Tibial nerve (tissue), 4 donors: Measurements from ENCODE around the gene PIK3AP1. TPM values are rescaled to one million over a fixed set of nuclear protein-coding genes. Genes with fewer than 3 reads are reported as not detected.
"Not testable (repeated sequence)": the region's sequence is repeated elsewhere in the genome, so short reads cannot be mapped to it uniquely, and the experiment has no call there.

Experiments
- DNase-seq, 2 donors: peaks; one replicate each; pipeline ENCODE4 v3.0.0-alpha.2; 2019; ENCODE audit warnings: low spot score in 2 of 2
- H3K27ac ChIP-seq, 4 donors: fragments of 200-600 bp; sonication (generic) in 3 of 4; one replicate each; pipeline ENCODE4 v1.5.1; 2017 to 2019; ENCODE audit warnings: mild to moderate bottlenecking in 1 of 4
- H3K27me3 ChIP-seq, 2 donors: fragments of 200-600 bp; sonication (generic) in 1 of 2; one replicate each; pipeline versions ENCODE4 v1.5.1 to v1.6.0; 2017 to 2019
- H3K36me3 ChIP-seq, 3 donors: fragments of 200-600 bp; sonication (generic); one replicate each; pipeline ENCODE4 v1.5.1; 2018 to 2019
- H3K4me1 ChIP-seq, 4 donors: fragments of 200-600 bp; sonication (generic) in 3 of 4; one replicate each; pipeline ENCODE4 v1.5.1; 2017 to 2019
- H3K4me3 ChIP-seq, 4 donors: fragments of 200-600 bp; sonication (generic) in 3 of 4; one replicate each; pipeline ENCODE4 v1.5.1; 2017 to 2019; ENCODE audit warnings: mild to moderate bottlenecking in 1 of 4, moderate library complexity in 1 of 4
- H3K9me3 ChIP-seq, 4 donors: fragments of 200-600 bp; sonication (generic) in 3 of 4; one replicate each; pipeline ENCODE4 v1.5.1; 2017 to 2019
- EP300 ChIP-seq, 2 donors: sonication (generic); formaldehyde crosslinking; IDR thresholded peaks; one replicate each; pipeline ENCODE4 v1.6.1; 2017; ENCODE audit warnings: antibody characterized with exemption in 2 of 2, mild to moderate bottlenecking in 1 of 2
- POLR2A ChIP-seq, 2 donors: fragments of 450-650 bp; IDR thresholded peaks; one replicate each; pipeline ENCODE4 v1.6.1; 2017; ENCODE audit warnings: antibody characterized with exemption in 2 of 2, mild to moderate bottlenecking in 2 of 2, moderate library complexity in 2 of 2
- WGBS, 2 donors: methylation state at CpG; one replicate each; pipeline ENCODE4 v1.1.5; 2018; 5-methylcytosine and 5-hydroxymethylcytosine counted together
- total RNA-seq, 4 donors: library from RNA; depleted of rRNA; stranded (reverse); fragments of >200 nt; gene quantifications; one replicate each; pipeline ENCODE4 v1.1.0, GENCODE V29; 2016
- TF ChIP-seq, protein P1 (sequence below), 5 experiments: fragments of 200-600 bp in 3 of 5; fragments of 450-650 bp in 2 of 5; sonication (generic) in 3 of 5; IDR thresholded peaks; one replicate each; pipeline ENCODE4 v1.5.1; 2016 to 2019; ENCODE audit warnings: antibody characterized with exemption in 5 of 5, mild to moderate bottlenecking in 3 of 5, moderate library complexity in 2 of 5

PIK3AP1 gene
- total RNA-seq, 4 donors from 2014 or later: 7.1 to 21.3 (median 14.2) TPM

DNA sequence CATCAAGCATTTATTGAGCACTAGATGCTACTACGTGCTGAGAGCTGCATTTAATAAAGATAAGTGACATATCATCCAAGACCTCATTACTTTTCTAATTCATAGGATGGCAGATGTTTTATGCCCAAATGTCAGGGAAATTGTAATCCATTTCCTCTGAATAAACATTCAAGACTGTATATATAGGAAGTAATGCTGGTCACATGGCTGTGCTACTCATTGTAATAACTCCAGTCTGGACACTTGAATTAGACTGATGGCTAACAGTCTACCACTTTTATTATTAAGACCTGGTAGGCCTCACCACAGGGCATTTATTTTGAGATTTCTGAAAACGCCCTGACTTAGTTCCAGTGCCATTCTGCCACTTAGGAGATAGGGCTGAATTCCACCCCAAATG, 36.6 kb downstream of the PIK3AP1 start:
- TF ChIP-seq EP300 (IDR thresholded peaks at IDR 0.05): no peak
- no peaks in the 10 kb centered on the region for H3K9me3 ChIP-seq
- no peak overlapping the region for H3K4me3 ChIP-seq
- DNase-seq: no peak
- H3K4me1 ChIP-seq: no peaks in the 10 kb centered on the region
- WGBS, 2 donors: 72 to 78% methylated on average over 2 of the region's 2 CpGs
- no peak overlapping the region for H3K27ac ChIP-seq
- H3K36me3 ChIP-seq: no peaks in the 10 kb centered on the region
- H3K27me3 ChIP-seq: no peaks in the 10 kb centered on the region

DNA sequence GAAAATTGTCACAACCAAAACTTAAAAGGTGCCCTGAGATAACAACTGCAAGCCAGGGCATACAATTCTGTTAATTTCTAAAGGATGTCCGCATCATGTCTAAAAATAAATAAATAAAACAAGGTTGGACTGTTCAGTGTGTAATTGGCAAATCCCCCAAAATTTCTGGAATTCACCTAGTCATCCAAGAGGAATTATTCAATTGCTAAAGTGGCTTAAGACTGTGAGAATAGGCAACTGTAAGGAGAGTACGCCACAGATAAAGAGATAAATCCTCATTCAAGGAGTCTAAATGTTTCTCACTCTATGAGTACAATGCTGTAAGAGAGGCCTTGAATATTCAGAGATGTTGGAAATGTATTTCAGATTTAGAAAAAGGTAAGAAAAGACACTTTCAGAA, 37.2 kb downstream of the PIK3AP1 start:
- Histone ChIP-seq H3K4me1 (no peaks in the 10 kb centered on the region), H3K4me3 (no peak overlapping the region), H3K9me3 (no peaks in the 10 kb centered on the region), H3K27me3 (no peaks in the 10 kb centered on the region), H3K27ac (no peak overlapping the region), H3K36me3 (no peaks in the 10 kb centered on the region)
- TF ChIP-seq, protein P1, sequence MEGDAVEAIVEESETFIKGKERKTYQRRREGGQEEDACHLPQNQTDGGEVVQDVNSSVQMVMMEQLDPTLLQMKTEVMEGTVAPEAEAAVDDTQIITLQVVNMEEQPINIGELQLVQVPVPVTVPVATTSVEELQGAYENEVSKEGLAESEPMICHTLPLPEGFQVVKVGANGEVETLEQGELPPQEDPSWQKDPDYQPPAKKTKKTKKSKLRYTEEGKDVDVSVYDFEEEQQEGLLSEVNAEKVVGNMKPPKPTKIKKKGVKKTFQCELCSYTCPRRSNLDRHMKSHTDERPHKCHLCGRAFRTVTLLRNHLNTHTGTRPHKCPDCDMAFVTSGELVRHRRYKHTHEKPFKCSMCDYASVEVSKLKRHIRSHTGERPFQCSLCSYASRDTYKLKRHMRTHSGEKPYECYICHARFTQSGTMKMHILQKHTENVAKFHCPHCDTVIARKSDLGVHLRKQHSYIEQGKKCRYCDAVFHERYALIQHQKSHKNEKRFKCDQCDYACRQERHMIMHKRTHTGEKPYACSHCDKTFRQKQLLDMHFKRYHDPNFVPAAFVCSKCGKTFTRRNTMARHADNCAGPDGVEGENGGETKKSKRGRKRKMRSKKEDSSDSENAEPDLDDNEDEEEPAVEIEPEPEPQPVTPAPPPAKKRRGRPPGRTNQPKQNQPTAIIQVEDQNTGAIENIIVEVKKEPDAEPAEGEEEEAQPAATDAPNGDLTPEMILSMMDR (IDR thresholded peaks at IDR 0.05): no peak
- no peak for TF ChIP-seq POLR2A (IDR thresholded peaks at IDR 0.05)
- TF ChIP-seq EP300 (IDR thresholded peaks at IDR 0.05): no peak
- WGBS, 2 donors: 78 to 90% methylated on average over 2 of the region's 2 CpGs
- no peak for DNase-seq

DNA sequence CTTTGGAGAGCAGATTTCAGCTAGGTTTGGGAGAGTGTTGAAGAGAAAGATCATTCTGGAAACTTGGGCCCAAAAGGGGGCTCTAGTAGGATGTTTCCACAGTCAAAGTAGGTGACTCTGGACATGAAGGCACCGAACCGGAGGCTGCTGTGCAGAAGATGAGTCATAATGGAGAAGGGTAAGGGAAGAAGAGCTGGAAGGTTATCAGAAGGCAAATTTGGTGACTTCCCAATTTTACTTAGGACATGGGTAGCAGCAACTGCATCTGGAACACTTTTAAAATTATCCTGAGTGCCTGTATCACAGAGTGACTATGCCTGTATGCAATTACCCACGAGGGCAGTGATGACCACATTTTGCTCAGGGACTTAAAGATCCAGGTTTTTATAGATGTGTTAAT, 38.8 kb downstream of the PIK3AP1 start:
- H3K4me3 ChIP-seq: no peak overlapping the region
- no peaks in the 10 kb centered on the region for H3K9me3 ChIP-seq
- TF ChIP-seq POLR2A (IDR thresholded peaks at IDR 0.05) (no peak), EP300 (IDR thresholded peaks at IDR 0.05) (no peak)
- TF ChIP-seq, protein P1 (IDR thresholded peaks at IDR 0.05): no peak
- no peaks in the 10 kb centered on the region for H3K36me3 ChIP-seq
- no peaks in the 10 kb centered on the region for H3K4me1 ChIP-seq
- H3K27me3 ChIP-seq: no peaks in the 10 kb centered on the region
- 75 to 76% methylated on average over 3 of the region's 3 CpGs for WGBS, 2 donors
- DNase-seq: no peak
- H3K27ac ChIP-seq: no peak overlapping the region

DNA sequence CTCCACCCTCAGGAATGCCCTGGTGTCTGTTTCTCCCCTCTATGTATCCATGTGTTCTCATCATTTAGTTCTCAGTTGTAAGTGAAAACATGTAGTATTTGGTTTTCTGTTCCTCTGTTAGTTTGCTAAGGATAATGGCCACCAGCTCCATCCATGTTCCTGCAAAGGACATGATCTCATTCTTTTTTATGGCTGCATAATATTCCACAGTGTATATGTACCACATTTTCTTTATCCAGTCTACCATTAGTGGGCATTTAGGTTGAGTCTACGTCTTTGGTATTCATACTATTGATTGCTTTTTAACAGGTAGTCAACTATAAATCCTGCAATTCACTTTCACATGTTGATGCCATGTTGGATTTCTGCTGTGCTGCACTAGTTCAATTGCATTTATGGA, 39.9 kb downstream of the PIK3AP1 start:
- H3K9me3 ChIP-seq, H3K27me3 ChIP-seq, DNase-seq, H3K36me3 ChIP-seq, H3K4me3 ChIP-seq, H3K27ac ChIP-seq, H3K4me1 ChIP-seq: not testable (repeated sequence)
- WGBS, 2 donors: 73 to 87% methylated on average over 1 of the region's 1 CpG

DNA sequence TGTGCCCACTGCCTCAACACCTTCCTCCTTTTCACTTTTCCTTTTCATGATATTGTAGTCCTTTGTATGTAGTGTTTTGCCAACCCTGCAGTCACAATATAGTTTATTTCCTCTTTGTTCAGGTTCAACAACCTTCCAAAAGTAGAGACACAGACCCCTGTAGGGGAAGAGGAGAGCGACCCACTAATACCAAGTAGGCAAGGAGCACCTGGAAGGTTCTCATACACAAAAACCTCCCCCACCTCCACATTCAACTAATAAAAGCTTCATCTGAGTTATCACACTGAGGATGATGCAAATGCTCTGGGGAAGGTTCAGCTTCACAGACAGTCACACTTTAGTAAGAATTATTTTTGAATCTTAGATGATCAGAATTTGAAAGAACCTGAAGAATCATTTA, 41.6 kb downstream of the PIK3AP1 start:
- no peak for DNase-seq
- Histone ChIP-seq H3K9me3 (no peaks in the 10 kb centered on the region), H3K4me3 (no peak overlapping the region), H3K36me3 (no peaks in the 10 kb centered on the region), H3K4me1 (peaks cover 0 to 12% (median 6%) of the 10 kb centered on the region in 4 donors), H3K27ac (no peak overlapping the region), H3K27me3 (no peaks in the 10 kb centered on the region)
- TF ChIP-seq, protein P1 (IDR thresholded peaks at IDR 0.05): no peak
- TF ChIP-seq EP300 (IDR thresholded peaks at IDR 0.05) (no peak), POLR2A (IDR thresholded peaks at IDR 0.05) (no peak)
- WGBS, 2 donors: 94 to 100% methylated on average over 1 of the region's 1 CpG

DNA sequence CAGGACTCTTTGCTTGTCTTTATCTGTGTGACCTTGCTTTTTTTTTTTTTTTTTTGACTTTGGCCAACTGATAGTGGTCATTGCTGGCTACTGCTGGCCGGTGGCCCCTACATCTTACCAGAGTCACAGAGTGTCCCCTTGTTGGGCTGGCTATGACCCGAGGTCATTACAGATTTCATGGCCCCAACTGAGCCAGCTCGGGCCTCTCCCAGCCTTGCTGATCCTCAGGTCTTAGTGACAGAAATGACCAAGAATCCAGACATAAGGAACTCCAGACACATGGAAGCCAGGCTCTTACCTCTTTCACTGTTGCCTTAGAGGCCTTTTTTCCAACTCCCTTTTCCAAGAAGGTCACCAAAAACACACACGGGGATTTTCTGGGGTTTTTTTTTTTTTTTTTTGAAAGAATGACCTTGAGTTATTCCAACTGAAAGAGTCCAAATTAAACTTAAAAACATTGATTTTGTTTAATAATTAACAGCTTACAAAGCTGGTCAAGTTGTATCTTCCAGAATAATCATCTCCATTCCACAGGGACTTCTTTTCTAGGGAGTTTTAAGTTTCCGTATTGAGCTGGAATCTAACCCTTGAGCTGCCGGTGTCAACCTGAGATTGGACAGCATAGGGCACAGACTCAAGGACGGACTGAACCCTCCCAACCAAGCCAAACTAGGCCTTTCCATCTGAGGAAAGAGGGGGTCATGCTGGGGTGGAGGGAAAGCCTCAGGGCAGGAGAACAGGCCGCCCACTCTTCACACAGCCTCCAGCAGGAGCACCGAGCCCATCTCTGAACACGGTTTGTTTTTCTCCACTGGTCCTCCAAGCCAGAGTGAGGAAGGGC, 43.8 kb downstream of the PIK3AP1 start:
- peaks cover 0 to 23% (median 11%) of the 10 kb centered on the region in 4 donors for H3K4me1 ChIP-seq
- DNase-seq: no peak
- no peak overlapping the region for H3K27ac ChIP-seq
- 71 to 75% methylated on average over 10 of the region's 10 CpGs for WGBS, 2 donors
- no peaks in the 10 kb centered on the region for H3K9me3 ChIP-seq
- no peaks in the 10 kb centered on the region for H3K36me3 ChIP-seq
- no peaks in the 10 kb centered on the region for H3K27me3 ChIP-seq
- H3K4me3 ChIP-seq: no peak overlapping the region
- TF ChIP-seq POLR2A (IDR thresholded peaks at IDR 0.05) (no peak), EP300 (IDR thresholded peaks at IDR 0.05) (no peak)
- TF ChIP-seq, protein P1 (IDR thresholded peaks at IDR 0.05): no peak
